ENCODE measurements around the gene NCAPH2.

Gene NCAPH2

DNA sequence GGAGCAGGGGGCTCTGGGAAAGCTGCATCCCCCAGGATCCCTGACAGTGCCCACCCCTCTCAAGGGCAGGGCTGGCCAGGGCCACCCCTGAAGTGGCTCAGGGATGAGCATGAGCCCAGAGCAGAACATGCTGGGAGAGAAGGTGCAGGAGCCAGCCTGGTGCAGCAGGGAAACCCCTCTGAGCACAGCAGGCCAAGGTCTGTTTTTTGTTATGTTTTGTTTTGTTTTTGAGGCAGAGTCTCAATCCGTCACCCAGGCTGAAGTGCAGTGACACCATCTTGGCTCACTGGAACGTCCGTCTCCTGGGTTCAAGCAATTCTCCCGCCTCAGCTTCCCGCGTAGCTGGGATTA, 32.4 kb upstream of the NCAPH2 start:
- no peak for TF ChIP-seq ARNTL (CRISPR knock-in tag; IDR thresholded peaks at IDR 0.05; ENCODE audit: borderline replicate concordance, low read depth)
- TF ChIP-seq TOX (CRISPR knock-in tag; IDR thresholded peaks at IDR 0.05; ENCODE audit: borderline replicate concordance): no peak
- TF ChIP-seq CREB5 (CRISPR knock-in tag; IDR thresholded peaks at IDR 0.05; ENCODE audit: low read depth): no peak
- no peak for TF ChIP-seq BACH2 (CRISPR knock-in tag; IDR thresholded peaks at IDR 0.05; ENCODE audit: borderline replicate concordance)
- no peak for TF ChIP-seq RARB (CRISPR knock-in tag; IDR thresholded peaks at IDR 0.05)
- no peak for TF ChIP-seq ZFP3 (CRISPR knock-in tag; IDR thresholded peaks at IDR 0.05)
- TF ChIP-seq PPARA (CRISPR knock-in tag; IDR thresholded peaks at IDR 0.05; ENCODE audit: borderline replicate concordance): no peak
- TF ChIP-seq PATZ1 (CRISPR knock-in tag; IDR thresholded peaks at IDR 0.05; ENCODE audit: borderline replicate concordance): no peak
- TF ChIP-seq, protein P1, sequence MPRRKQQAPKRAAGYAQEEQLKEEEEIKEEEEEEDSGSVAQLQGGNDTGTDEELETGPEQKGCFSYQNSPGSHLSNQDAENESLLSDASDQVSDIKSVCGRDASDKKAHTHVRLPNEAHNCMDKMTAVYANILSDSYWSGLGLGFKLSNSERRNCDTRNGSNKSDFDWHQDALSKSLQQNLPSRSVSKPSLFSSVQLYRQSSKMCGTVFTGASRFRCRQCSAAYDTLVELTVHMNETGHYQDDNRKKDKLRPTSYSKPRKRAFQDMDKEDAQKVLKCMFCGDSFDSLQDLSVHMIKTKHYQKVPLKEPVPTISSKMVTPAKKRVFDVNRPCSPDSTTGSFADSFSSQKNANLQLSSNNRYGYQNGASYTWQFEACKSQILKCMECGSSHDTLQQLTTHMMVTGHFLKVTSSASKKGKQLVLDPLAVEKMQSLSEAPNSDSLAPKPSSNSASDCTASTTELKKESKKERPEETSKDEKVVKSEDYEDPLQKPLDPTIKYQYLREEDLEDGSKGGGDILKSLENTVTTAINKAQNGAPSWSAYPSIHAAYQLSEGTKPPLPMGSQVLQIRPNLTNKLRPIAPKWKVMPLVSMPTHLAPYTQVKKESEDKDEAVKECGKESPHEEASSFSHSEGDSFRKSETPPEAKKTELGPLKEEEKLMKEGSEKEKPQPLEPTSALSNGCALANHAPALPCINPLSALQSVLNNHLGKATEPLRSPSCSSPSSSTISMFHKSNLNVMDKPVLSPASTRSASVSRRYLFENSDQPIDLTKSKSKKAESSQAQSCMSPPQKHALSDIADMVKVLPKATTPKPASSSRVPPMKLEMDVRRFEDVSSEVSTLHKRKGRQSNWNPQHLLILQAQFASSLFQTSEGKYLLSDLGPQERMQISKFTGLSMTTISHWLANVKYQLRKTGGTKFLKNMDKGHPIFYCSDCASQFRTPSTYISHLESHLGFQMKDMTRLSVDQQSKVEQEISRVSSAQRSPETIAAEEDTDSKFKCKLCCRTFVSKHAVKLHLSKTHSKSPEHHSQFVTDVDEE (CRISPR knock-in tag; IDR thresholded peaks at IDR 0.05): no peak
- ATAC-seq: peak; percentile 3; the same call in 2 of the 3 replicates

- TF ChIP-seq, protein P1 (CRISPR knock-in tag; IDR thresholded peaks at IDR 0.05): no peak
- TF ChIP-seq ZFP30 (CRISPR knock-in tag; IDR thresholded peaks at IDR 0.05) (no peak), PATZ1 (CRISPR knock-in tag; IDR thresholded peaks at IDR 0.05; ENCODE audit: borderline replicate concordance) (no peak), ARNTL (CRISPR knock-in tag; IDR thresholded peaks at IDR 0.05; ENCODE audit: borderline replicate concordance, low read depth) (no peak), PPARA (CRISPR knock-in tag; IDR thresholded peaks at IDR 0.05; ENCODE audit: borderline replicate concordance) (no peak), SNAI2 (CRISPR knock-in tag; IDR thresholded peaks at IDR 0.05) (no peak)
- TF ChIP-seq, protein P2, sequence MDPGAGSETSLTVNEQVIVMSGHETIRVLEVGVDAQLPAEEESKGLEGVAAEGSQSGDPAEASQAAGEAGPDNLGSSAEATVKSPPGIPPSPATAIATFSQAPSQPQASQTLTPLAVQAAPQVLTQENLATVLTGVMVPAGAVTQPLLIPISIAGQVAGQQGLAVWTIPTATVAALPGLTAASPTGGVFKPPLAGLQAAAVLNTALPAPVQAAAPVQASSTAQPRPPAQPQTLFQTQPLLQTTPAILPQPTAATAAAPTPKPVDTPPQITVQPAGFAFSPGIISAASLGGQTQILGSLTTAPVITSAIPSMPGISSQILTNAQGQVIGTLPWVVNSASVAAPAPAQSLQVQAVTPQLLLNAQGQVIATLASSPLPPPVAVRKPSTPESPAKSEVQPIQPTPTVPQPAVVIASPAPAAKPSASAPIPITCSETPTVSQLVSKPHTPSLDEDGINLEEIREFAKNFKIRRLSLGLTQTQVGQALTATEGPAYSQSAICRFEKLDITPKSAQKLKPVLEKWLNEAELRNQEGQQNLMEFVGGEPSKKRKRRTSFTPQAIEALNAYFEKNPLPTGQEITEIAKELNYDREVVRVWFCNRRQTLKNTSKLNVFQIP (CRISPR knock-in tag; IDR thresholded peaks at IDR 0.05; ENCODE audit: borderline replicate concordance, low read depth): no peak
- ATAC-seq: no peak
Observed at GRCh38 chr22:50476868-50477267, 31.2 kb upstream of the NCAPH2 start.

GRCh38 chr22:50477923-50478322, 30.1 kb upstream of the NCAPH2 start:
- ATAC-seq: no peak
- no peak for TF ChIP-seq SNAI2 (CRISPR knock-in tag; IDR thresholded peaks at IDR 0.05)
- no peak for TF ChIP-seq ZFP3 (CRISPR knock-in tag; IDR thresholded peaks at IDR 0.05)
- TF ChIP-seq, protein P3, sequence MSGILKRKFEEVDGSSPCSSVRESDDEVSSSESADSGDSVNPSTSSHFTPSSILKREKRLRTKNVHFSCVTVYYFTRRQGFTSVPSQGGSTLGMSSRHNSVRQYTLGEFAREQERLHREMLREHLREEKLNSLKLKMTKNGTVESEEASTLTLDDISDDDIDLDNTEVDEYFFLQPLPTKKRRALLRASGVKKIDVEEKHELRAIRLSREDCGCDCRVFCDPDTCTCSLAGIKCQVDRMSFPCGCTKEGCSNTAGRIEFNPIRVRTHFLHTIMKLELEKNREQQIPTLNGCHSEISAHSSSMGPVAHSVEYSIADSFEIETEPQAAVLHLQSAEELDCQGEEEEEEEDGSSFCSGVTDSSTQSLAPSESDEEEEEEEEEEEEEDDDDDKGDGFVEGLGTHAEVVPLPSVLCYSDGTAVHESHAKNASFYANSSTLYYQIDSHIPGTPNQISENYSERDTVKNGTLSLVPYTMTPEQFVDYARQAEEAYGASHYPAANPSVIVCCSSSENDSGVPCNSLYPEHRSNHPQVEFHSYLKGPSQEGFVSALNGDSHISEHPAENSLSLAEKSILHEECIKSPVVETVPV (CRISPR knock-in tag; IDR thresholded peaks at IDR 0.05): no peak
- TF ChIP-seq TCF4 (CRISPR knock-in tag; IDR thresholded peaks at IDR 0.05; ENCODE audit: borderline replicate concordance): no peak
- no peak for TF ChIP-seq RARB (CRISPR knock-in tag; IDR thresholded peaks at IDR 0.05)
- TF ChIP-seq ZNF8 (CRISPR knock-in tag; IDR thresholded peaks at IDR 0.05): no peak
- TF ChIP-seq TOX (CRISPR knock-in tag; IDR thresholded peaks at IDR 0.05; ENCODE audit: borderline replicate concordance): no peak
- TF ChIP-seq PPARA (CRISPR knock-in tag; IDR thresholded peaks at IDR 0.05; ENCODE audit: borderline replicate concordance): no peak
- no peak for TF ChIP-seq ISL1 (CRISPR knock-in tag; IDR thresholded peaks at IDR 0.05)
- TF ChIP-seq ZC3H10 (CRISPR knock-in tag; IDR thresholded peaks at IDR 0.05): no peak
- TF ChIP-seq ESRRG (CRISPR knock-in tag; IDR thresholded peaks at IDR 0.05): no peak
- no peak for TF ChIP-seq GLIS3 (CRISPR knock-in tag; IDR thresholded peaks at IDR 0.05)
- no peak for TF ChIP-seq OSR1 (CRISPR knock-in tag; IDR thresholded peaks at IDR 0.05)
- no peak for TF ChIP-seq BACH2 (CRISPR knock-in tag; IDR thresholded peaks at IDR 0.05; ENCODE audit: borderline replicate concordance)

Data from SK-N-SH treated with all-trans-retinoic acid at 6 μM for 48 hours (cell line).